HepG2 (cell line): Measurements from ENCODE around the gene DCUN1D2. TPM values are rescaled to one million over a fixed set of nuclear protein-coding genes. Genes with fewer than 3 reads are reported as not detected.

Source experiments
- BHLHE40 ChIP-seq: IDR thresholded peaks from 2 replicates; pipeline ENCODE4 v1.6.1; 2011; ENCODE audit warnings: low read length, improper control_type of control experiment
- EHMT2 ChIP-seq: fragments of 200-600 bp; sonication (generic); IDR thresholded peaks from 2 replicates; pipeline ENCODE4 v1.7.0; 2017; ENCODE audit warnings: antibody characterized with exemption, low read depth, low read length, borderline replicate concordance
- KLF9 ChIP-seq: IDR thresholded peaks from 2 replicates; pipeline ENCODE4 v1.6.1; 2016; ENCODE audit warnings: low read depth
- NFATC3 ChIP-seq: sonication (generic); formaldehyde crosslinking; IDR thresholded peaks from 2 replicates; pipeline ENCODE4 v1.5.1; 2020; ENCODE audit warnings: mild to moderate bottlenecking, missing genetic modification reagents
- NFE2 ChIP-seq: sonication (generic); formaldehyde crosslinking; IDR thresholded peaks from 2 replicates; pipeline ENCODE4 v1.4.0; 2020; ENCODE audit warnings: missing genetic modification reagents
- POGZ ChIP-seq: sonication (generic); formaldehyde crosslinking; IDR thresholded peaks from 2 replicates; pipeline ENCODE4 v1.4.0; 2020; ENCODE audit warnings: mild to moderate bottlenecking, missing genetic modification reagents
- SNAPC2 ChIP-seq: sonication (generic); formaldehyde crosslinking; IDR thresholded peaks from 2 replicates; pipeline ENCODE4 v1.8.1; 2022; ENCODE audit warnings: mild to moderate bottlenecking, missing genetic modification reagents
- ZMYM4 ChIP-seq: sonication (generic); formaldehyde crosslinking; IDR thresholded peaks from 2 replicates; pipeline ENCODE4 v1.8.1; 2023; ENCODE audit warnings: mild to moderate bottlenecking, missing genetic modification reagents
- ZNF484 ChIP-seq: sonication (generic); formaldehyde crosslinking; IDR thresholded peaks from 2 replicates; pipeline ENCODE4 v1.5.1; 2020; ENCODE audit warnings: mild to moderate bottlenecking, low read depth, missing genetic modification reagents, borderline replicate concordance
- ZNF674 ChIP-seq: sonication (generic); formaldehyde crosslinking; IDR thresholded peaks from 2 replicates; pipeline ENCODE4 v1.5.0; 2020; ENCODE audit warnings: low read depth, mild to moderate bottlenecking, missing genetic modification reagents
- ZNF768 ChIP-seq: sonication (generic); formaldehyde crosslinking; IDR thresholded peaks from 2 replicates; pipeline ENCODE4 v1.4.0; 2020; ENCODE audit warnings: missing genetic modification reagents
- polyA plus RNA-seq, 8 experiments: library from polyadenylated mRNA; depleted of rRNA in 3 of 8; stranded (reverse) in 7 of 8; unstranded in 1 of 8; fragments of >200 nt; fragmentation: Illumina TruSeq in 4 of 8; extraction: Trizol in 4 of 8; gene quantifications; 2 replicates each; pipeline versions ENCODE4 v1.2.1 to v1.2.3, GENCODE V29; 2011 to 2016; ENCODE audit warnings: low read depth in 4 of 8, missing spikeins in 1 of 8, mixed read lengths in 1 of 8; ENCODE audit not compliant: insufficient read depth in 1 of 8
- total RNA-seq, 5 experiments: library from RNA; depleted of rRNA; stranded (reverse); fragments of >200 nt; fragmentation: Illumina TruSeq; extraction: Trizol; gene quantifications; 2 replicates each; pipeline ENCODE4 v1.2.3, GENCODE V29; 2016; ENCODE audit warnings: low read depth in 1 of 5
- TF ChIP-seq, protein P1 (sequence below): sonication (generic); formaldehyde crosslinking; IDR thresholded peaks from 2 replicates; pipeline ENCODE4 v1.5.1; 2020; ENCODE audit warnings: missing genetic modification reagents, mild to moderate bottlenecking, borderline replicate concordance
- TF ChIP-seq, protein P2 (sequence below): sonication (generic); formaldehyde crosslinking; IDR thresholded peaks from 2 replicates; pipeline ENCODE4; 2020; ENCODE audit warnings: missing genetic modification reagents, mild to moderate bottlenecking, borderline replicate concordance
- TF ChIP-seq, protein P3 (sequence below): sonication (generic); formaldehyde crosslinking; IDR thresholded peaks from 2 replicates; pipeline ENCODE4 v1.5.1; 2020; ENCODE audit warnings: missing genetic modification reagents, mild to moderate bottlenecking, borderline replicate concordance
- TF ChIP-seq, protein P4 (sequence below): sonication (generic); formaldehyde crosslinking; IDR thresholded peaks from 2 replicates; pipeline ENCODE4 v1.4.0; 2020; ENCODE audit warnings: missing genetic modification reagents, mild to moderate bottlenecking, borderline replicate concordance
- TF ChIP-seq, protein P5 (sequence below): sonication (generic); formaldehyde crosslinking; IDR thresholded peaks from 2 replicates; pipeline ENCODE4 v1.4.0; 2020; ENCODE audit warnings: missing genetic modification reagents, low read depth, mild to moderate bottlenecking, borderline replicate concordance

The DCUN1D2 gene
- total and polyA plus RNA-seq, 2 of the 13 experiments (the other 11 are each of a cell fraction or from before 2014, with no cell fraction given): 9.1 to 9.6 TPM

DNA sequence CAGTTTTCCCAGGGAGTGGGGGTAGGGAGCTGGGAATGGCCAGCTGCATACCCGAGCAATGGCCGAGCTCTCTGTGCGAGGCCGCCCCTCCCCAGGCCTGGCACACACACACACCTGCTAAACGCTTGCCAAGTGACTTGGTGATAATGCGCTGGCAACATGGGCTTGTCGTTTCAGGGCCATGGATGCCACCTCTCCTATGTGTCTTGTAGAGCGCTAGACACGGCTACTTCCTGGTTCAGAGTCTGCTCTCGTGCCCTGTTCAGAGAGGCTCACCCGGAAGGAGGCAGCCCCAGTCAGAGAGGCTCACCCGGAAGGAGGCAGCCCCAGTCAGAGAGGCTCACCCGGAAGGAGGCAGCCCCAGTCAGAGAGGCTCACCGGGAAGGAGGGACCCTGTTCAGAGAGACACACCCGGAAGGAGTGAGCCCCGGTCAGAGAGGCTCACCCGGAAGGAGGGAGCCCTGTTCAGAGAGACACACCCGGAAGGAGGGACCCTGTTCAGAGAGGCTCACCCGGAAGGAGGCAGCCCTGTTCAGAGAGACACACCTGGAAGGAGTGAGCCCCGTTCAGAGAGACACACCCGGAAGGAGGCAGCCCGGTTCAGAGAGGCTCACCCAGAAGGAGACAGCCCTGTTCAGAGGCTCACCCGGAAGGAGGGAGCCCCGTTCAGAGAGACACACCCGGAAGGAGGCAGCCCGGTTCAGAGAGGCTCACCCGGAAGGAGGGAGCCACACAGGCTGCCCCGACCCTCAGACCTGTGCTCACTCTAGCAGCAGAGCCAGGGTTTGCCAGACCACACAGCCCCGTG is 41.4 kb downstream of the DCUN1D2 start (continued):
- TF ChIP-seq KLF9 (CRISPR knock-in tag) (no peak), ZNF768 (CRISPR knock-in tag) (peak; percentile 96), ZMYM4 (CRISPR knock-in tag) (peak; percentile 91), SNAPC2 (CRISPR knock-in tag) (0 out of 2 replicates have a peak, but pooled peaks have one; percentile 49), ZNF674 (CRISPR knock-in tag) (no peak), POGZ (peak; percentile 93), BHLHE40 (peak; percentile 84), NFE2 (CRISPR knock-in tag) (no peak), EHMT2 (no peak), ZNF484 (CRISPR knock-in tag) (no peak), NFATC3 (CRISPR knock-in tag) (no peak)
- TF ChIP-seq, protein P1, sequence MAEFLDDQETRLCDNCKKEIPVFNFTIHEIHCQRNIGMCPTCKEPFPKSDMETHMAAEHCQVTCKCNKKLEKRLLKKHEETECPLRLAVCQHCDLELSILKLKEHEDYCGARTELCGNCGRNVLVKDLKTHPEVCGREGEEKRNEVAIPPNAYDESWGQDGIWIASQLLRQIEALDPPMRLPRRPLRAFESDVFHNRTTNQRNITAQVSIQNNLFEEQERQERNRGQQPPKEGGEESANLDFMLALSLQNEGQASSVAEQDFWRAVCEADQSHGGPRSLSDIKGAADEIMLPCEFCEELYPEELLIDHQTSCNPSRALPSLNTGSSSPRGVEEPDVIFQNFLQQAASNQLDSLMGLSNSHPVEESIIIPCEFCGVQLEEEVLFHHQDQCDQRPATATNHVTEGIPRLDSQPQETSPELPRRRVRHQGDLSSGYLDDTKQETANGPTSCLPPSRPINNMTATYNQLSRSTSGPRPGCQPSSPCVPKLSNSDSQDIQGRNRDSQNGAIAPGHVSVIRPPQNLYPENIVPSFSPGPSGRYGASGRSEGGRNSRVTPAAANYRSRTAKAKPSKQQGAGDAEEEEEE (CRISPR knock-in tag): no peak; the same call in 1 of the 2 replicates
- TF ChIP-seq, protein P2, sequence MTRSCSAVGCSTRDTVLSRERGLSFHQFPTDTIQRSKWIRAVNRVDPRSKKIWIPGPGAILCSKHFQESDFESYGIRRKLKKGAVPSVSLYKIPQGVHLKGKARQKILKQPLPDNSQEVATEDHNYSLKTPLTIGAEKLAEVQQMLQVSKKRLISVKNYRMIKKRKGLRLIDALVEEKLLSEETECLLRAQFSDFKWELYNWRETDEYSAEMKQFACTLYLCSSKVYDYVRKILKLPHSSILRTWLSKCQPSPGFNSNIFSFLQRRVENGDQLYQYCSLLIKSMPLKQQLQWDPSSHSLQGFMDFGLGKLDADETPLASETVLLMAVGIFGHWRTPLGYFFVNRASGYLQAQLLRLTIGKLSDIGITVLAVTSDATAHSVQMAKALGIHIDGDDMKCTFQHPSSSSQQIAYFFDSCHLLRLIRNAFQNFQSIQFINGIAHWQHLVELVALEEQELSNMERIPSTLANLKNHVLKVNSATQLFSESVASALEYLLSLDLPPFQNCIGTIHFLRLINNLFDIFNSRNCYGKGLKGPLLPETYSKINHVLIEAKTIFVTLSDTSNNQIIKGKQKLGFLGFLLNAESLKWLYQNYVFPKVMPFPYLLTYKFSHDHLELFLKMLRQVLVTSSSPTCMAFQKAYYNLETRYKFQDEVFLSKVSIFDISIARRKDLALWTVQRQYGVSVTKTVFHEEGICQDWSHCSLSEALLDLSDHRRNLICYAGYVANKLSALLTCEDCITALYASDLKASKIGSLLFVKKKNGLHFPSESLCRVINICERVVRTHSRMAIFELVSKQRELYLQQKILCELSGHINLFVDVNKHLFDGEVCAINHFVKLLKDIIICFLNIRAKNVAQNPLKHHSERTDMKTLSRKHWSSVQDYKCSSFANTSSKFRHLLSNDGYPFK (CRISPR knock-in tag): peak; percentile 99
- TF ChIP-seq, protein P3, sequence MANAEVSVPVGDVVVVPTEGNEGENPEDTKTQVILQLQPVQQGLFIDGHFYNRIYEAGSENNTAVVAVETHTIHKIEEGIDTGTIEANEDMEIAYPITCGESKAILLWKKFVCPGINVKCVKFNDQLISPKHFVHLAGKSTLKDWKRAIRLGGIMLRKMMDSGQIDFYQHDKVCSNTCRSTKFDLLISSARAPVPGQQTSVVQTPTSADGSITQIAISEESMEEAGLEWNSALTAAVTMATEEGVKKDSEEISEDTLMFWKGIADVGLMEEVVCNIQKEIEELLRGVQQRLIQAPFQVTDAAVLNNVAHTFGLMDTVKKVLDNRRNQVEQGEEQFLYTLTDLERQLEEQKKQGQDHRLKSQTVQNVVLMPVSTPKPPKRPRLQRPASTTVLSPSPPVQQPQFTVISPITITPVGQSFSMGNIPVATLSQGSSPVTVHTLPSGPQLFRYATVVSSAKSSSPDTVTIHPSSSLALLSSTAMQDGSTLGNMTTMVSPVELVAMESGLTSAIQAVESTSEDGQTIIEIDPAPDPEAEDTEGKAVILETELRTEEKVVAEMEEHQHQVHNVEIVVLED: peak; percentile 61; the same call in 1 of the 2 replicates
- TF ChIP-seq, protein P4, sequence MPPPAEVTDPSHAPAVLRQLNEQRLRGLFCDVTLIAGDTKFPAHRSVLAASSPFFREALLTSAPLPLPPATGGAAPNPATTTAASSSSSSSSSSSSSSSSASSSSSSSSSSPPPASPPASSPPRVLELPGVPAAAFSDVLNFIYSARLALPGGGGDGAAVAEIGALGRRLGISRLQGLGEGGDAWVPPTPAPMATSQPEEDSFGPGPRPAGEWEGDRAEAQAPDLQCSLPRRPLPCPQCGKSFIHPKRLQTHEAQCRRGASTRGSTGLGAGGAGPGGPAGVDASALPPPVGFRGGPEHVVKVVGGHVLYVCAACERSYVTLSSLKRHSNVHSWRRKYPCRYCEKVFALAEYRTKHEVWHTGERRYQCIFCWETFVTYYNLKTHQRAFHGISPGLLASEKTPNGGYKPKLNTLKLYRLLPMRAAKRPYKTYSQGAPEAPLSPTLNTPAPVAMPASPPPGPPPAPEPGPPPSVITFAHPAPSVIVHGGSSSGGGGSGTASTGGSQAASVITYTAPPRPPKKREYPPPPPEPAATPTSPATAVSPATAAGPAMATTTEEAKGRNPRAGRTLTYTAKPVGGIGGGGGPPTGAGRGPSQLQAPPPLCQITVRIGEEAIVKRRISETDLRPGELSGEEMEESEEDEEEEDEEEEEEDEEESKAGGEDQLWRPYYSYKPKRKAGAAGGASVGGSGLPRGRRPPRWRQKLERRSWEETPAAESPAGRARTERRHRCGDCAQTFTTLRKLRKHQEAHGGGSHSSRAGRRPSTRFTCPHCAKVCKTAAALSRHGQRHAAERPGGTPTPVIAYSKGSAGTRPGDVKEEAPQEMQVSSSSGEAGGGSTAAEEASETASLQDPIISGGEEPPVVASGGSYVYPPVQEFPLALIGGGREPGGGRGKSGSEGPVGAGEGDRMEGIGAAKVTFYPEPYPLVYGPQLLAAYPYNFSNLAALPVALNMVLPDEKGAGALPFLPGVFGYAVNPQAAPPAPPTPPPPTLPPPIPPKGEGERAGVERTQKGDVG: peak; percentile 93
- TF ChIP-seq, protein P5, sequence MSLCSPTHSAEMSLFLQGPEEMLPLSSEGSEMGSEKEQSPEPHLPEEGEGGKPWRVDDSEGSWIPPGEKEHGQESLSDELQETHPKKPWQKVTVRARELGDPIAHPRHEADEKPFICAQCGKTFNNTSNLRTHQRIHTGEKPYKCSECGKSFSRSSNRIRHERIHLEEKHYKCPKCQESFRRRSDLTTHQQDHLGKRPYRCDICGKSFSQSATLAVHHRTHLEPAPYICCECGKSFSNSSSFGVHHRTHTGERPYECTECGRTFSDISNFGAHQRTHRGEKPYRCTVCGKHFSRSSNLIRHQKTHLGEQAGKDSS (CRISPR knock-in tag): peak; percentile 97
